HFFc6 (cell line): ENCODE data around the gene UQCRHL. TPM values are rescaled to one million over a fixed set of nuclear protein-coding genes. Genes with fewer than 3 reads are reported as not detected.
"Not testable (repeated sequence)": the region's sequence is repeated elsewhere in the genome, so short reads cannot be mapped to it uniquely, and the experiment has no call there.

Experiments
- DNase-seq: peaks from one replicate; pipeline ENCODE4 v3.0.0-alpha.2; 2018
- H3K27ac Mint-ChIP-seq: 2 replicates; pipeline ENCODE4 v1.8.0; 2020; ENCODE audit warnings: mild to moderate bottlenecking, mixed read lengths
- H3K27me3 Mint-ChIP-seq: 2 replicates; pipeline ENCODE4 v1.8.0; 2021; ENCODE audit warnings: mild to moderate bottlenecking, moderate library complexity, mixed read lengths; ENCODE audit not compliant: insufficient read depth
- H3K36me3 Mint-ChIP-seq: 2 replicates; pipeline ENCODE4 v1.8.0; 2021; ENCODE audit warnings: low read depth, mixed read lengths
- H3K4me1 Mint-ChIP-seq: 2 replicates; pipeline ENCODE4 v1.8.0; 2020; ENCODE audit warnings: low read depth, mixed read lengths
- H3K4me3 Mint-ChIP-seq: 2 replicates; pipeline ENCODE4 v1.8.0; 2020; ENCODE audit warnings: mild to moderate bottlenecking, moderate library complexity, mixed read lengths
- H3K9me3 Mint-ChIP-seq: 2 replicates; pipeline ENCODE4 v1.8.0; 2020; ENCODE audit warnings: mild to moderate bottlenecking, mixed read lengths
- CTCF ChIP-seq: fragments of 200-600 bp; sonication (generic); IDR thresholded peaks from 2 replicates; pipeline ENCODE4 v1.5.0; 2021; ENCODE audit warnings: antibody characterized with exemption, mild to moderate bottlenecking
- long read RNA-seq: library from polyadenylated mRNA; unstranded; transcript quantifications from one replicate; pipeline ENCODE4 v2.0.0, GENCODE V29; 2019
- total RNA-seq, 6 experiments: library from RNA; stranded (reverse); fragmentation: NEBNext Ultra II Directional; extraction: Animal tissue kit (Norgen Biotek cat#: 25700); gene quantifications; 2 replicates in 1 of 6; 3 replicates in 5 of 6; pipeline ENCODE4 v1.2.3, GENCODE V29; 2021

Gene UQCRHL
- 1 to 10 TPM in 5 of 6 experiments, under 1 TPM in 1; 0.75 to 1.8 (median 1.5) TPM for total RNA-seq
- long read RNA-seq = 0 reads

GRCh38 chr1:15807549-15807948 lies at the start of gene UQCRHL:
Gene UQCRHL (minus strand): TSS chr1:15807649. CDS start chr1:15807649, 0 bp downstream.
- not testable (repeated sequence) for H3K27ac Mint-ChIP-seq, H3K9me3 Mint-ChIP-seq, DNase-seq, H3K36me3 Mint-ChIP-seq, H3K27me3 Mint-ChIP-seq, H3K4me3 Mint-ChIP-seq
- H3K4me1 Mint-ChIP-seq = peaks cover 23% of the 10 kb centered on the region

GRCh38 chr1:15856888-15857287 lies 49.4 kb upstream of the UQCRHL start:
- Mint-ChIP-seq H3K9me3 (no peaks in the 10 kb centered on the region), H3K4me1 (peaks cover 20% of the 10 kb centered on the region), H3K27me3 (no peaks in the 10 kb centered on the region; the same call in 1 of the 2 replicates), H3K27ac (no peak overlapping the region), H3K36me3 (no peaks in the 10 kb centered on the region), H3K4me3 (no peak overlapping the region)
- no peak for TF ChIP-seq CTCF
- no peak for DNase-seq

GRCh38 chr1:15852828-15853302 lies 45.4 kb upstream of the UQCRHL start:
- Mint-ChIP-seq H3K27me3 (peaks cover 3% of the 10 kb centered on the region), H3K9me3 (no peaks in the 10 kb centered on the region), H3K4me3 (no peak overlapping the region), H3K27ac (no peak overlapping the region), H3K36me3 (peaks cover 7% of the 10 kb centered on the region; the same call in 1 of the 2 replicates), H3K4me1 (peaks cover 36% of the 10 kb centered on the region)
- TF ChIP-seq CTCF = no peak
- no peak for DNase-seq

- no peak for DNase-seq
- H3K27ac Mint-ChIP-seq = peak overlapping the region; percentile 24; the same call in 1 of the 2 replicates
- no peaks in the 10 kb centered on the region for H3K9me3 Mint-ChIP-seq
- no peak overlapping the region for H3K4me3 Mint-ChIP-seq
- no peak for TF ChIP-seq CTCF
- H3K4me1 Mint-ChIP-seq = peaks cover 35% of the 10 kb centered on the region
- H3K27me3 Mint-ChIP-seq = peaks cover 3% of the 10 kb centered on the region
- H3K36me3 Mint-ChIP-seq = peaks cover 7% of the 10 kb centered on the region; the same call in 1 of the 2 replicates
These were observed 44.8 kb upstream of the UQCRHL start for GRCh38 chr1:15852036-15852827.

GRCh38 chr1:15851210-15852035 lies 44.0 kb upstream of the UQCRHL start:
- H3K36me3 Mint-ChIP-seq = peaks cover 7% of the 10 kb centered on the region; the same call in 1 of the 2 replicates
- no peak for DNase-seq
- no peaks in the 10 kb centered on the region for H3K9me3 Mint-ChIP-seq
- H3K4me3 Mint-ChIP-seq = peak overlapping the region; percentile 19
- no peak for TF ChIP-seq CTCF
- H3K4me1 Mint-ChIP-seq = peaks cover 35% of the 10 kb centered on the region
- peaks cover 3% of the 10 kb centered on the region for H3K27me3 Mint-ChIP-seq
- H3K27ac Mint-ChIP-seq = peak overlapping the region; percentile 24; the same call in 1 of the 2 replicates
